ENCODE measurements around the gene CRADD. TPM values are rescaled to one million over a fixed set of nuclear protein-coding genes. Genes with fewer than 3 reads are reported as not detected.

Gene CRADD
- total RNA-seq, 4 donors from 2014 or later: 51.0 to 86.3 (median 56.6) TPM

DNA sequence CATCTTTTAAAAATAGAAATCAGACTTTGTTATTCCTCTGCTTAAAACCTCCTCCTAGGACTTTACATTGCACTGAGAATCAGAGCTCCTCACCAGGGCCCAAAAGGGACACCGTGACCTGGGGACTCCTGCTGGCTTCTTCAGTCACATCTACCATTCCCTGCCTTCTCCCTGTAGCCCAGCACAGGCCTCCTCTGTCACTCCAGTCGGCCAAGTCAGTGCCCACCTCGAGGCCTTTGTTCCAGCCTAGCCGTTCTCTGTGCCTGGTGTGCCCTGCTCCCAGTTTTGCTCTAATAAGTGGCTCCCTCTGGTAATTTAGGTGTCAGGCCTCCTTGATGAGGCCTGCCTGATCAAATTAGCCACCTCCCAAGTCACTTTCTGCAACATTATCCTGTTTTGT, 27.4 kb downstream of the CRADD start:
- Histone ChIP-seq H3K4me3 (no peak overlapping the region), H3K36me3 (peaks cover 0 to 4% (median 0%) of the 10 kb centered on the region in 3 donors), H3K27me3 (no peaks in the 10 kb centered on the region), H3K4me1 (peaks cover 0 to 17% (median 0%) of the 10 kb centered on the region in 4 donors), H3K9me3 (peaks cover 0 to 10% (median 2%) of the 10 kb centered on the region in 4 donors), H3K27ac (no peak overlapping the region)
- TF ChIP-seq EP300 (IDR thresholded peaks at IDR 0.05) (no peak), POLR2A (IDR thresholded peaks at IDR 0.05) (no peak)
- TF ChIP-seq, protein P1, sequence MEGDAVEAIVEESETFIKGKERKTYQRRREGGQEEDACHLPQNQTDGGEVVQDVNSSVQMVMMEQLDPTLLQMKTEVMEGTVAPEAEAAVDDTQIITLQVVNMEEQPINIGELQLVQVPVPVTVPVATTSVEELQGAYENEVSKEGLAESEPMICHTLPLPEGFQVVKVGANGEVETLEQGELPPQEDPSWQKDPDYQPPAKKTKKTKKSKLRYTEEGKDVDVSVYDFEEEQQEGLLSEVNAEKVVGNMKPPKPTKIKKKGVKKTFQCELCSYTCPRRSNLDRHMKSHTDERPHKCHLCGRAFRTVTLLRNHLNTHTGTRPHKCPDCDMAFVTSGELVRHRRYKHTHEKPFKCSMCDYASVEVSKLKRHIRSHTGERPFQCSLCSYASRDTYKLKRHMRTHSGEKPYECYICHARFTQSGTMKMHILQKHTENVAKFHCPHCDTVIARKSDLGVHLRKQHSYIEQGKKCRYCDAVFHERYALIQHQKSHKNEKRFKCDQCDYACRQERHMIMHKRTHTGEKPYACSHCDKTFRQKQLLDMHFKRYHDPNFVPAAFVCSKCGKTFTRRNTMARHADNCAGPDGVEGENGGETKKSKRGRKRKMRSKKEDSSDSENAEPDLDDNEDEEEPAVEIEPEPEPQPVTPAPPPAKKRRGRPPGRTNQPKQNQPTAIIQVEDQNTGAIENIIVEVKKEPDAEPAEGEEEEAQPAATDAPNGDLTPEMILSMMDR (IDR thresholded peaks at IDR 0.05): no peak
- 89 to 93% methylated on average over 4 of the region's 4 CpGs for WGBS, 2 donors
- DNase-seq (ENCODE audit: low spot score in 2 of 2): no peak

GRCh38 chr12:93705237-93705636, 28.1 kb downstream of the CRADD start:
- Histone ChIP-seq H3K27ac (no peak overlapping the region), H3K4me3 (no peak overlapping the region), H3K9me3 (peaks cover 0 to 16% (median 3%) of the 10 kb centered on the region in 4 donors), H3K36me3 (peaks cover 0 to 4% (median 0%) of the 10 kb centered on the region in 3 donors), H3K27me3 (no peaks in the 10 kb centered on the region), H3K4me1 (peaks cover 0 to 17% (median 0%) of the 10 kb centered on the region in 4 donors)
- TF ChIP-seq POLR2A (IDR thresholded peaks at IDR 0.05) (no peak), EP300 (IDR thresholded peaks at IDR 0.05) (no peak)
- TF ChIP-seq, protein P1 (IDR thresholded peaks at IDR 0.05): no peak
- no peak for DNase-seq (ENCODE audit: low spot score in 2 of 2)
- WGBS, 2 donors: 91 to 100% methylated on average over 1 of the region's 1 CpG

- Histone ChIP-seq H3K4me3 (no peak overlapping the region), H3K36me3 (peaks cover 0 to 4% (median 0%) of the 10 kb centered on the region in 3 donors), H3K9me3 (peaks cover 0 to 20% (median 3%) of the 10 kb centered on the region in 4 donors), H3K27me3 (no peaks in the 10 kb centered on the region), H3K4me1 (peaks cover 0 to 17% (median 0%) of the 10 kb centered on the region in 4 donors), H3K27ac (no peak overlapping the region)
- DNase-seq (ENCODE audit: low spot score in 2 of 2): no peak
- 45 to 47% methylated on average over 2 of the region's 2 CpGs for WGBS, 2 donors
- TF ChIP-seq EP300 (IDR thresholded peaks at IDR 0.05) (no peak), POLR2A (IDR thresholded peaks at IDR 0.05) (no peak)
- TF ChIP-seq, protein P1 (IDR thresholded peaks at IDR 0.05): no peak
Measured at GRCh38 chr12:93706387-93706786, 29.2 kb downstream of the CRADD start.

DNA sequence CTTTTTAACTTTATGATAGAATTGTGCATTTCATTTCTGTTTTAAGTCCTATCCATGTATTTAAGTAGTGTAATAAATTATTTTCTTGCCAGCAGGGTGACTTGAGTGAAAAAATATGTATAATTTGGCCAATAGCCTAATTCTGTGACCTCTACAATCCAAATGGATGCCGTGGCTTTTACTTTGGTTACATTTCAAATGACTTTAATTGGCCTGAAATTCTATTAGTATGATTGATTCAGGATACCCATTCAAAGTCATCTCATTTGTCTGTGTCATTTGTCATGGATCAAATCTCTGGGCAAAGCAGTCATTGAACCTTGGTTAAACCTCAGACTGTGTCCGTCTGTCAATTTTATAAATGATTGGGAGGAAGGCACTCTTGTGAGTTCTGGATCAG, 29.6 kb downstream of the CRADD start:
- Histone ChIP-seq H3K4me3 (no peak overlapping the region), H3K36me3 (peaks cover 0 to 4% (median 0%) of the 10 kb centered on the region in 3 donors), H3K4me1 (peaks cover 0 to 20% (median 0%) of the 10 kb centered on the region in 4 donors), H3K9me3 (peaks cover 0 to 20% (median 3%) of the 10 kb centered on the region in 4 donors), H3K27ac (no peak overlapping the region), H3K27me3 (no peaks in the 10 kb centered on the region)
- no peak for DNase-seq (ENCODE audit: low spot score in 2 of 2)
- 48 to 59% methylated on average over 2 of the region's 2 CpGs for WGBS, 2 donors
- TF ChIP-seq EP300 (IDR thresholded peaks at IDR 0.05) (no peak), POLR2A (IDR thresholded peaks at IDR 0.05) (no peak)
- TF ChIP-seq, protein P1 (IDR thresholded peaks at IDR 0.05): no peak

DNA sequence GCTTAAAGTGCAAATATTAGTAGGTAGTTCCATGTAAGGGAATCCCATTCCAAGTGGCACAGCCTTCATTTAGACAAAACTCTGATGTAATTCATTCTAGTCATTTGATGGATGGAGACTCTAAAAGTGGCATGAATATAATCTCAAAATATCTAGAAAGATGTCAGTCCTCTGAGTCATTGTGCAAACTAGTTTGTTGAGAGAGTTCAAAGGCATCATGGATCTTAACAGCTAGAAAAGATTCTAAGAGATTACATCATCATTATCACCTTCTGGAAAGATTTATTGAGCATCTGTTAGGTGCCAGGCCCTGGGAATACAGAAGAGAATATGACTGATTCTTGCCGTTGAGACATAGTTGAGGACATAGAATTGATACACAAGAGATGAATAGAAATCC, 30.7 kb downstream of the CRADD start:
- WGBS, 2 donors: 95 to 97% methylated on average over 1 of the region's 1 CpG
- DNase-seq (ENCODE audit: low spot score in 2 of 2): no peak
- H3K9me3 ChIP-seq: peaks cover 0 to 20% (median 3%) of the 10 kb centered on the region in 4 donors
- H3K4me3 ChIP-seq: no peak overlapping the region
- TF ChIP-seq, protein P1 (IDR thresholded peaks at IDR 0.05): no peak
- TF ChIP-seq EP300 (IDR thresholded peaks at IDR 0.05) (no peak), POLR2A (IDR thresholded peaks at IDR 0.05) (no peak)
- peaks cover 0 to 4% (median 0%) of the 10 kb centered on the region in 3 donors for H3K36me3 ChIP-seq
- no peaks in the 10 kb centered on the region for H3K27me3 ChIP-seq
- H3K4me1 ChIP-seq: peaks cover 0 to 30% (median 0%) of the 10 kb centered on the region in 4 donors
- H3K27ac ChIP-seq: no peak overlapping the region
